Panc1 (cell line): Measurements from ENCODE around the gene PCDHGA5. TPM values are rescaled to one million over a fixed set of nuclear protein-coding genes. Genes with fewer than 3 reads are reported as not detected.

Source experiments
- ATAC-seq: fragments of 200-7000 bp; cut with Tn5 transposase; 2 replicates; pipeline ENCODE4 v1.9.1; 2020; ENCODE audit warnings: mild to moderate bottlenecking, moderate library complexity
- BruUV-seq: library from RNA; stranded (reverse); fragments of 400-500 nt; replicated peaks from 2 replicates; lab custom pipeline; 2021; lab: Mats Ljungman, UMichigan
- CTCF ChIA-PET: fragments of 300-600 bp; sonication (Branson Sonifier 250); formaldehyde crosslinking; loops from one replicate; lab custom pipeline; 2022; ENCODE audit warnings: antibody characterized with exemption; lab: Charles Lee
- POLR2A ChIA-PET: fragments of 300-600 bp; sonication (Branson Sonifier 250); formaldehyde crosslinking; loops from one replicate; lab custom pipeline; 2022; ENCODE audit warnings: antibody characterized with exemption; lab: Charles Lee
- DNase-seq: peaks from one replicate; pipeline ENCODE4 v3.0.0-alpha.2; 2010; ENCODE audit warnings: low read depth, low spot score
- H3K27ac ChIP-seq: 2 replicates; pipeline ENCODE4 v1.5.1; 2011; ENCODE audit warnings: mild to moderate bottlenecking, low read length, inconsistent platforms
- H3K27me3 ChIP-seq: fragments of 200-500 bp; sonication (Bioruptor generic); 2 replicates; pipeline ENCODE4 v1.6.0; 2014; ENCODE audit warnings: low read length, inconsistent platforms; ENCODE audit not compliant: control insufficient read depth, insufficient read depth
- H3K36me3 ChIP-seq: fragments of 200-500 bp; sonication (Bioruptor generic); 2 replicates; pipeline ENCODE4 v1.5.1; 2014; ENCODE audit warnings: inconsistent platforms, mild to moderate bottlenecking, low read length, moderate library complexity; ENCODE audit not compliant: control insufficient read depth, insufficient read depth
- H3K4me1 ChIP-seq: 2 replicates; pipeline ENCODE4 v1.5.1; 2011; ENCODE audit warnings: inconsistent platforms, mild to moderate bottlenecking, low read length, moderate library complexity; ENCODE audit not compliant: control insufficient read depth, insufficient read depth
- H3K4me3 ChIP-seq, 2 experiments: 2 replicates each; pipeline ENCODE4 v1.5.1; 2011 to 2012; ENCODE audit warnings: low read depth in 2 of 2, low read length in 2 of 2, mild to moderate bottlenecking in 2 of 2, inconsistent platforms in 1 of 2, moderate library complexity in 1 of 2
- H3K9me3 ChIP-seq: fragments of 200-500 bp; sonication (Bioruptor generic); 2 replicates; pipeline ENCODE4 v1.5.1; 2014; ENCODE audit warnings: low read depth, mild to moderate bottlenecking, inconsistent platforms, low read length, moderate library complexity; ENCODE audit not compliant: control insufficient read depth, insufficient read depth
- POLR2AphosphoS5 ChIP-seq: IDR thresholded peaks from 2 replicates; pipeline ENCODE4 v1.6.1; 2012; ENCODE audit warnings: mild to moderate bottlenecking, low read depth, low read length, moderate library complexity
- SIN3A ChIP-seq: IDR thresholded peaks from 2 replicates; pipeline ENCODE4 v1.6.1; 2012; ENCODE audit warnings: low read depth, mild to moderate bottlenecking, low read length, moderate library complexity, borderline replicate concordance; ENCODE audit not compliant: insufficient read depth
- TCF7L2 ChIP-seq: IDR thresholded peaks from 2 replicates; pipeline ENCODE4 v1.6.1; 2011; ENCODE audit warnings: mild to moderate bottlenecking, low read depth, low read length, inconsistent platforms
- in situ Hi-C: cut with HindIII; loops from 2 replicates; pipeline ENCODE4 v1.10.0; 2016; ENCODE audit warnings: low sequenced_read_pairs, low pct_unique_long_range_greater_than_20kb
- intact Hi-C: fragments of 100-400 bp; cut with micrococcal nuclease; formaldehyde crosslinking; loops from one replicate; pipeline ENCODE4 v1.10.0; 2022; ENCODE audit not compliant: unreplicated experiment
- total RNA-seq: library from RNA; stranded (reverse); gene quantifications from one replicate; pipeline ENCODE4 v1.2.1, GENCODE V29; 2021; ENCODE audit not compliant: unreplicated experiment
- TF ChIP-seq, protein P1 (sequence below): fragments of 450-650 bp; IDR thresholded peaks from 2 replicates; pipeline ENCODE4 v1.5.1; 2017; ENCODE audit warnings: mild to moderate bottlenecking
- TF ChIP-seq, protein P2 (sequence below), 2 experiments: IDR thresholded peaks; 2 replicates each; pipeline ENCODE4 v1.6.1; 2011 to 2012; ENCODE audit warnings: low read depth in 2 of 2, control low read depth in 1 of 2, low read length in 1 of 2, mild to moderate bottlenecking in 1 of 2, moderate library complexity in 1 of 2; ENCODE audit not compliant: insufficient read depth in 1 of 2

The PCDHGA5 gene
- total RNA-seq, 1 experiment from 2014 or later, result 0.67 TPM

DNA sequence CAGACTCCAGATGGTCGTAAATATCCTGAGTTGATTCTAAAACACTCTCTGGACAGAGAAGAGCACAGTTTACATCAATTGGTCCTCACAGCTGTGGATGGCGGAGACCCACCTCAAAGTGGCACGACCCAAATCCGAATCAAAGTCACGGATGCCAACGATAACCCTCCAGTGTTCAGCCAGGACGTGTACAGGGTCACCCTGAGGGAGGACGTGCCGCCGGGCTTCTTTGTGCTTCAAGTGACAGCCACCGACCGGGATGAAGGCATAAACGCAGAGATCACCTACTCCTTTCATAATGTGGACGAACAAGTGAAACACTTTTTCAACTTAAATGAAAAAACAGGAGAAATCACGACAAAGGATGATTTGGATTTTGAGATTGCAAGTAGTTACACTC is 3.3 kb upstream of the PCDHGA5 start:
- CTCF ChIA-PET, result interaction anchor here (0.6 to 1.0 kb wide), 3 partner anchors 52 to 137 kb away, joined by 3 to 6 read pairs (median 3); partner anchors contain the start of genes PCDHB14, PCDHGA10 and PCDHGB7
- POLR2A ChIA-PET, result no interaction called here
- BruUV-seq, result no TSS peak
- in situ Hi-C loops, result no loop called here
- Histone ChIP-seq H3K36me3 (no peaks in the 10 kb centered on the region), H3K4me1 (no peaks in the 10 kb centered on the region), H3K4me3 (peak overlapping the region in 1 of 2 experiments; percentile 82; a peak in 3 of 4 replicates), H3K27ac (no peak overlapping the region), H3K9me3 (peaks cover 13% of the 10 kb centered on the region; the same call in 1 of the 2 replicates), H3K27me3 (no peaks in the 10 kb centered on the region)
- intact Hi-C loops, result loop anchor here (10.0 kb wide), 1 partner anchor 54 kb away; the partner anchor contains the start of genes PCDHGA10 and PCDHGB7
- no peak for TF ChIP-seq SIN3A
- no peak for TF ChIP-seq TCF7L2
- TF ChIP-seq, protein P1, sequence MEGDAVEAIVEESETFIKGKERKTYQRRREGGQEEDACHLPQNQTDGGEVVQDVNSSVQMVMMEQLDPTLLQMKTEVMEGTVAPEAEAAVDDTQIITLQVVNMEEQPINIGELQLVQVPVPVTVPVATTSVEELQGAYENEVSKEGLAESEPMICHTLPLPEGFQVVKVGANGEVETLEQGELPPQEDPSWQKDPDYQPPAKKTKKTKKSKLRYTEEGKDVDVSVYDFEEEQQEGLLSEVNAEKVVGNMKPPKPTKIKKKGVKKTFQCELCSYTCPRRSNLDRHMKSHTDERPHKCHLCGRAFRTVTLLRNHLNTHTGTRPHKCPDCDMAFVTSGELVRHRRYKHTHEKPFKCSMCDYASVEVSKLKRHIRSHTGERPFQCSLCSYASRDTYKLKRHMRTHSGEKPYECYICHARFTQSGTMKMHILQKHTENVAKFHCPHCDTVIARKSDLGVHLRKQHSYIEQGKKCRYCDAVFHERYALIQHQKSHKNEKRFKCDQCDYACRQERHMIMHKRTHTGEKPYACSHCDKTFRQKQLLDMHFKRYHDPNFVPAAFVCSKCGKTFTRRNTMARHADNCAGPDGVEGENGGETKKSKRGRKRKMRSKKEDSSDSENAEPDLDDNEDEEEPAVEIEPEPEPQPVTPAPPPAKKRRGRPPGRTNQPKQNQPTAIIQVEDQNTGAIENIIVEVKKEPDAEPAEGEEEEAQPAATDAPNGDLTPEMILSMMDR, result no peak
- TF ChIP-seq POLR2AphosphoS5, result no peak
- TF ChIP-seq, protein P2, sequence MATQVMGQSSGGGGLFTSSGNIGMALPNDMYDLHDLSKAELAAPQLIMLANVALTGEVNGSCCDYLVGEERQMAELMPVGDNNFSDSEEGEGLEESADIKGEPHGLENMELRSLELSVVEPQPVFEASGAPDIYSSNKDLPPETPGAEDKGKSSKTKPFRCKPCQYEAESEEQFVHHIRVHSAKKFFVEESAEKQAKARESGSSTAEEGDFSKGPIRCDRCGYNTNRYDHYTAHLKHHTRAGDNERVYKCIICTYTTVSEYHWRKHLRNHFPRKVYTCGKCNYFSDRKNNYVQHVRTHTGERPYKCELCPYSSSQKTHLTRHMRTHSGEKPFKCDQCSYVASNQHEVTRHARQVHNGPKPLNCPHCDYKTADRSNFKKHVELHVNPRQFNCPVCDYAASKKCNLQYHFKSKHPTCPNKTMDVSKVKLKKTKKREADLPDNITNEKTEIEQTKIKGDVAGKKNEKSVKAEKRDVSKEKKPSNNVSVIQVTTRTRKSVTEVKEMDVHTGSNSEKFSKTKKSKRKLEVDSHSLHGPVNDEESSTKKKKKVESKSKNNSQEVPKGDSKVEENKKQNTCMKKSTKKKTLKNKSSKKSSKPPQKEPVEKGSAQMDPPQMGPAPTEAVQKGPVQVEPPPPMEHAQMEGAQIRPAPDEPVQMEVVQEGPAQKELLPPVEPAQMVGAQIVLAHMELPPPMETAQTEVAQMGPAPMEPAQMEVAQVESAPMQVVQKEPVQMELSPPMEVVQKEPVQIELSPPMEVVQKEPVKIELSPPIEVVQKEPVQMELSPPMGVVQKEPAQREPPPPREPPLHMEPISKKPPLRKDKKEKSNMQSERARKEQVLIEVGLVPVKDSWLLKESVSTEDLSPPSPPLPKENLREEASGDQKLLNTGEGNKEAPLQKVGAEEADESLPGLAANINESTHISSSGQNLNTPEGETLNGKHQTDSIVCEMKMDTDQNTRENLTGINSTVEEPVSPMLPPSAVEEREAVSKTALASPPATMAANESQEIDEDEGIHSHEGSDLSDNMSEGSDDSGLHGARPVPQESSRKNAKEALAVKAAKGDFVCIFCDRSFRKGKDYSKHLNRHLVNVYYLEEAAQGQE (IDR thresholded peaks at IDR 0.05; ENCODE audit: insufficient read depth in 1 of 2, low read depth in 2 of 2, low read length in 1 of 2), result no peak
- no peak for DNase-seq
- no peak for ATAC-seq

DNA sequence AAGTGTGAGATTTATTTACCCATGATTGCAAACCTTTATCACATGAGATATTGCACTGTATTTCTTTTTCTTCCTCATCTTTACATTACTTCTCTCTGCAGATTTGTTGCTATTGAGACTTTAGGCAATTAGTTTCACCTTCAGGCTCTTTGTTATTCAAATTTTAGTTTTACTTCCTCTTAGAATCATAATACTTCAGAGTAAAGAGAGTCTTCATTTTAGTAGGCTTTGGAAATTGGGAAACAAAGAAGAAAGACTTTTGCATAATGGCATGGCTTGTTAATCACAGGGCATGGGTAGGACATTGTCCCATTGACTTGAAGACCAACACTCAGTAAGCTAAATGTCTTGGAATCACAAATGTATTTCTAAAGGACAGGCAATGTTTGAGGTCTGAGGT is 1.2 kb upstream of the PCDHGA5 start:
- in situ Hi-C loops, result no loop called here
- no peaks in the 10 kb centered on the region for H3K27me3 ChIP-seq
- CTCF ChIA-PET, result no interaction called here

More for the DNA sequence above, 1.2 kb upstream of the PCDHGA5 start:
- ATAC-seq (no peak), DNase-seq (no peak)
- no peak overlapping the region for H3K27ac ChIP-seq
- BruUV-seq, result no TSS peak
- no peaks in the 10 kb centered on the region for H3K36me3 ChIP-seq
- TF ChIP-seq TCF7L2, result no peak
- TF ChIP-seq, protein P1, result no peak
- TF ChIP-seq POLR2AphosphoS5, result no peak
- TF ChIP-seq, protein P2 (IDR thresholded peaks at IDR 0.05; ENCODE audit: insufficient read depth in 1 of 2, low read depth in 2 of 2, low read length in 1 of 2), result no peak
- no peak for TF ChIP-seq SIN3A
- no peaks in the 10 kb centered on the region for H3K4me1 ChIP-seq
- H3K4me3 ChIP-seq, result no peak overlapping the region
- POLR2A ChIA-PET, result no interaction called here
- H3K9me3 ChIP-seq, result peaks cover 13% of the 10 kb centered on the region; the same call in 1 of the 2 replicates
- intact Hi-C loops, result loop anchor here (10.0 kb wide), 1 partner anchor 52 kb away; the partner anchor contains the start of genes PCDHGA10 and PCDHGB7
